ENCODE measurements around the gene CRB3.
"Not testable (repeated sequence)": the region's sequence is repeated elsewhere in the genome, so short reads cannot be mapped to it uniquely, and the experiment has no call there.

CRB3 gene

DNA sequence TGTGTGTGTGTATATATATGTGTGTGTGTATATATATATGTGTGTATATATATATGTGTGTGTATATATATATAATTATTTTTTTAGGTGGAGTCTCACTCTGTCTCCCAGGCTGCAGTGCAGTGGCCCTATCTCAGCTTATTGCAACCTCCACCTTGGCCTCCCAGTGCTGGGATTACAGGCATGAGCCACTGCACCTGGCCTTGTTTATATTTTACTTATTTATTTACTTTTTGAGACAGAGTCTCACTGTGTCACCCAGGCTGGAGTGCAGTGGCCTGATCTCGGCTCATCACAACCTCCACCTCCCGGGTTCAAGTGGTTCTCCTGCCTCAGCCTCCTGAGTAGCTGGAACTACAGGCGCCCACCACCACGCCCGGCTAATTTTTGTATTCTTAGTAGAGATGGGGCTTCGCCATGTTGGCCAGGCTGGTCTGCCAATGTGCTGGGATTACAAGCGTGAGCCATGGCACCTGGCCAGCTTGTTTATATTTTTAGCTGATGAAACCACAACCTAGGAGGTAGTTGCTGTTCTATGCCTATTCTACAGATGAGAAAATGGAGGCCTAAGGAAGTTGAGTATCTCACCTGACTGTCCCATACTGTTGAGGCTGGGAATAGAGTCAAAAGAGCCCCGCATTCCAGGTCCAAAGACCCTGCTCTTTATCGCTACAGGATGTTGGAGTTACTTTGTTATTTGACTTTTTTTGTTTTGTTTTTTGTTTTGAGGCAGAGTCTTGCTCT lies 44.1 kb downstream of the CRB3 start:
- peaks cover 11% of the 10 kb centered on the region for H3K4me1 Mint-ChIP-seq (ENCODE audit: low read depth)
- H3K36me3 Mint-ChIP-seq (ENCODE audit: low read depth); H3K27me3 Mint-ChIP-seq; H3K4me3 Mint-ChIP-seq; H3K9me3 Mint-ChIP-seq; H3K27ac Mint-ChIP-seq: not testable (repeated sequence)

GRCh38 chr19:6509118-6509971 lies 45.3 kb downstream of the CRB3 start:
- no peaks in the 10 kb centered on the region for H3K36me3 Mint-ChIP-seq (ENCODE audit: low read depth)
- no peaks in the 10 kb centered on the region for H3K9me3 Mint-ChIP-seq
- no peak overlapping the region for H3K4me3 Mint-ChIP-seq
- H3K4me1 Mint-ChIP-seq (ENCODE audit: low read depth): peaks cover 11% of the 10 kb centered on the region
- no peak overlapping the region for H3K27ac Mint-ChIP-seq
- H3K27me3 Mint-ChIP-seq: no peaks in the 10 kb centered on the region

GRCh38 chr19:6510618-6511017 lies 46.5 kb downstream of the CRB3 start:
- Mint-ChIP-seq H3K27me3 (no peaks in the 10 kb centered on the region), H3K4me3 (no peak overlapping the region), H3K36me3 (ENCODE audit: low read depth) (no peaks in the 10 kb centered on the region), H3K27ac (no peak overlapping the region), H3K4me1 (ENCODE audit: low read depth) (peaks cover 7% of the 10 kb centered on the region), H3K9me3 (no peaks in the 10 kb centered on the region)

- no peaks in the 10 kb centered on the region for H3K36me3 Mint-ChIP-seq (ENCODE audit: low read depth)
- no peaks in the 10 kb centered on the region for H3K27me3 Mint-ChIP-seq
- no peaks in the 10 kb centered on the region for H3K9me3 Mint-ChIP-seq
- H3K4me1 Mint-ChIP-seq (ENCODE audit: low read depth): peaks cover 35% of the 10 kb centered on the region
- no peak overlapping the region for H3K27ac Mint-ChIP-seq
- no peak overlapping the region for H3K4me3 Mint-ChIP-seq
These were observed 50.0 kb downstream of the CRB3 start for GRCh38 chr19:6514089-6514488.

GRCh38 chr19:6514926-6515544 lies 51.0 kb downstream of the CRB3 start:
- H3K36me3 Mint-ChIP-seq (ENCODE audit: low read depth): no peaks in the 10 kb centered on the region
- H3K27ac Mint-ChIP-seq: no peak overlapping the region
- no peak overlapping the region for H3K4me3 Mint-ChIP-seq
- peaks cover 43% of the 10 kb centered on the region for H3K4me1 Mint-ChIP-seq (ENCODE audit: low read depth)
- no peaks in the 10 kb centered on the region for H3K9me3 Mint-ChIP-seq
- no peaks in the 10 kb centered on the region for H3K27me3 Mint-ChIP-seq

DNA sequence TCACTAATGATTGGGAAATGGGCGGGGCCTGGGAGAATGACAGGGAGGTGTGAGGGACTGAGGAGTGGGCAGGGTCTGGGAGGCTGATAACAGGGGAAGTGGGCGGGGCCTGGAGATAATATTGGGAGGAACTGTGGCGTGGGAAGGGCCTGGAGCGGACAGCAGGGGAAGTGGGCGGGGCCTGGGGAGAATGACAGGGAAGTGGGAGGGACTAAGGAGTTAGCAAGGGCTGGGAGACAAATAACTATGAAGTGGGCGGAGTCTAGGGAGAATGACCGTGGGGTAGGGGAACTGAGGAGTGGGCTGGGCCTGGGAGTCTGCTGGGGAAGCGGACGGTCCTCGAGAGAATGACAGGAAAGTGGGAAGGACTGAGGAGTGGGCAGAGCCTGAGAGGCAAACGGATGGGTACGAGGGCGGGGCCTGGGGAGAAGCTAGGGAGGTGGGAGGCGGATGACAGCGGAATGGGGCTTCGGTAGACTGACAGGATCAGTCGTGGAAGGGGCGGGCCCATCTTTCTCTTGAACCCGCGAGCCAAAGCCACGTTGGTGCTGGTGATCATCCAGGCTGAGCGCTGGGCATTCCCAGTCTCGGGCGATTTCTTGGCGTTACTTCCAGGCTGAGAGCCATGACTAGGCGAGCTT lies 52.1 kb downstream of the CRB3 start:
- no peaks in the 10 kb centered on the region for H3K27me3 Mint-ChIP-seq
- H3K9me3 Mint-ChIP-seq: no peaks in the 10 kb centered on the region
- peak overlapping the region; percentile 96 for H3K4me3 Mint-ChIP-seq
- no peaks in the 10 kb centered on the region for H3K36me3 Mint-ChIP-seq (ENCODE audit: low read depth)
- peak overlapping the region; percentile 91 for H3K27ac Mint-ChIP-seq
- H3K4me1 Mint-ChIP-seq (ENCODE audit: low read depth): peaks cover 50% of the 10 kb centered on the region
